Measurements from ENCODE around the gene PCSK4. TPM values are rescaled to one million over a fixed set of nuclear protein-coding genes. Genes with fewer than 3 reads are reported as not detected.
A peak's percentile ranks its signal among the peaks of the same experiment; 100 is the strongest.

Gene PCSK4
- total and polyA plus RNA-seq, 2 of the 4 experiments (the other 2 are of a cell fraction): 0.72 to 1.7 TPM

- Histone ChIP-seq H3K9ac (ENCODE audit: low read depth, low read length) (no peak overlapping the region), H3K27ac (ENCODE audit: insufficient read depth, low read length) (no peak overlapping the region), H3K56ac (ENCODE audit: extremely low read depth, insufficient read depth, low read length) (no peak overlapping the region), H4K91ac (ENCODE audit: insufficient read depth, low read depth, low read length) (no peak overlapping the region), H3K18ac (ENCODE audit: low read depth, low read length) (no peak overlapping the region), H2BK120ac (ENCODE audit: low read depth, low read length) (no peak overlapping the region), H2AK9ac (replicated peaks; ENCODE audit: low read depth, low read length, poor library complexity) (no peak overlapping the region), H3K14ac (replicated peaks; ENCODE audit: low read depth, low read length) (no peak overlapping the region), H2BK20ac (ENCODE audit: low read depth, low read length) (no peak overlapping the region), H3K4me2 (ENCODE audit: low read depth, low read length) (peak overlapping the region; percentile 52), H3K4me1 (ENCODE audit: control insufficient read depth, insufficient read depth, low read length) (peaks cover 5% of the 10 kb centered on the region), H2BK15ac (ENCODE audit: low read depth, low read length) (no peak overlapping the region), H3K36me3 (ENCODE audit: control insufficient read depth, insufficient read depth, low read length) (peaks cover 8% of the 10 kb centered on the region), H2AK5ac (ENCODE audit: low read depth, low read length) (no peak overlapping the region), H4K8ac (ENCODE audit: low read depth in 2 of 2, low read length in 2 of 2) (peak overlapping the region; percentile 19 to 37; a peak in 1 of 4 replicates), H2AFZ (replicated peaks; ENCODE audit: low read length, poor library complexity) (peak overlapping the region; percentile 71), H2BK5ac (ENCODE audit: low read depth, low read length, poor library complexity, severe bottlenecking) (no peak overlapping the region), H3K23ac (ENCODE audit: low read depth, low read length) (no peak overlapping the region), H3K4me3 (ENCODE audit: insufficient read depth, low read depth, low read length) (no peak overlapping the region), H3K9me3 (ENCODE audit: control insufficient read depth, insufficient read depth, low read length) (no peaks in the 10 kb centered on the region), H3K79me1 (ENCODE audit: low read depth in 1 of 2, low read length in 2 of 2) (no peaks in the 10 kb centered on the region), H3K4ac (ENCODE audit: low read depth, low read length) (no peak overlapping the region), H3K9me1 (ENCODE audit: insufficient read depth, low read length) (no peaks in the 10 kb centered on the region; the same call in 1 of the 2 replicates), H4K20me1 (ENCODE audit: insufficient read depth, low read length) (no peaks in the 10 kb centered on the region; the same call in 1 of the 2 replicates), H3K27me3 (ENCODE audit: control insufficient read depth, insufficient read depth, low read length) (peaks cover 7% of the 10 kb centered on the region; the same call in 1 of the 2 replicates), H4K5ac (ENCODE audit: low read depth, low read length) (peak overlapping the region; percentile 20; the same call in 1 of the 2 replicates)
- dilution Hi-C loops (cut with HindIII; ENCODE audit: low sequenced_read_pairs, unreplicated experiment): no loop called here
- intact Hi-C loops (cut with micrococcal nuclease): no loop called here
- DNase-seq: peak; percentile 32
- WGBS, 2 experiments (ENCODE audit: extremely low coverage in 2 of 2, insufficient read length in 1 of 2): 12% methylated on average over 18 of the region's 49 CpGs; no CpG with 5 or more reads in 1 of the 2 experiments
- ChIA-PET CTCF (no interaction called here), POLR2A (ENCODE audit: unreplicated experiment) (no interaction called here)
- BruUV-seq (replicated peaks): no TSS peak
- in situ Hi-C loops (cut with MboI; ENCODE audit: low sequenced_read_pairs): no loop called here
- peak; percentile 27 for ATAC-seq (ENCODE audit: low read depth)
- TF ChIP-seq SMC3 (IDR thresholded peaks at IDR 0.05; ENCODE audit: low read depth, low read length) (no peak), NFE2L2 (IDR thresholded peaks at IDR 0.05; ENCODE audit: low read depth, low read length) (no peak), RAD21 (IDR thresholded peaks at IDR 0.05; ENCODE audit: low read length) (peak; percentile 36; the same call in 1 of the 2 replicates), POLR2A (IDR thresholded peaks at IDR 0.05; ENCODE audit: low read depth, low read length) (no peak), USF2 (IDR thresholded peaks at IDR 0.05; ENCODE audit: low read depth, low read length) (peak; percentile 72), RFX5 (IDR thresholded peaks at IDR 0.05; ENCODE audit: low read depth, low read length) (no peak), BHLHE40 (IDR thresholded peaks at IDR 0.05; ENCODE audit: low read depth, low read length) (no peak), CTCF (conservative IDR thresholded peaks at IDR 0.05; ENCODE audit: low read depth, low read length) (peak; percentile 58), MAFK (IDR thresholded peaks at IDR 0.05; ENCODE audit: low read depth, low read length) (no peak), CEBPB (IDR thresholded peaks at IDR 0.05; ENCODE audit: low read depth, low read length) (no peak), MAZ (IDR thresholded peaks at IDR 0.05; ENCODE audit: borderline replicate concordance, low read depth, low read length) (peak; percentile 33; the same call in 1 of the 2 replicates), FOS (IDR thresholded peaks at IDR 0.05; ENCODE audit: low read depth, low read length) (no peak), ELK1 (IDR thresholded peaks at IDR 0.05; ENCODE audit: borderline replicate concordance, low read depth, low read length) (no peak), CHD1 (IDR thresholded peaks at IDR 0.05; ENCODE audit: low read depth, low read length) (no peak), MXI1 (IDR thresholded peaks at IDR 0.05; ENCODE audit: borderline replicate concordance, low read depth, low read length) (no peak; the same call in 1 of the 2 replicates)
These were observed 13.2 kb upstream of the PCSK4 start for GRCh38 chr19:1503089-1503924.

Data from IMR-90 (cell line).